AG04449 (cell line): Measurements from ENCODE around the gene PPP1R12A.

Experiments used
- CTCF ChIA-PET: fragments of 350-600 bp; formaldehyde crosslinking; extraction: SDS; loops from one replicate; lab custom pipeline; 2021; ENCODE audit warnings: antibody characterized with exemption; lab: Yijun Ruan, JAX
- POLR2A ChIA-PET: fragments of 400-600, 350-600 bp; formaldehyde crosslinking; extraction: SDS; loops from one replicate; lab custom pipeline; 2020; ENCODE audit warnings: antibody characterized with exemption, inconsistent platforms; lab: Yijun Ruan, JAX
- DNase-seq: peaks from one replicate; pipeline ENCODE4 v3.0.0-alpha.2; 2010; ENCODE audit warnings: low read depth, low spot score
- H3K4me3 ChIP-seq: 2 replicates; pipeline ENCODE4 v1.5.1; 2011; ENCODE audit warnings: low read depth, mild to moderate bottlenecking, control low read depth, low read length
- TF ChIP-seq, protein P1 (sequence below): IDR thresholded peaks from one replicate; pipeline ENCODE4 v1.5.1; 2011; ENCODE audit warnings: mild to moderate bottlenecking, moderate library complexity, low read length, control low read depth, inconsistent platforms; ENCODE audit not compliant: insufficient read depth; ENCODE audit errors: missing control alignments

Gene PPP1R12A

DNA sequence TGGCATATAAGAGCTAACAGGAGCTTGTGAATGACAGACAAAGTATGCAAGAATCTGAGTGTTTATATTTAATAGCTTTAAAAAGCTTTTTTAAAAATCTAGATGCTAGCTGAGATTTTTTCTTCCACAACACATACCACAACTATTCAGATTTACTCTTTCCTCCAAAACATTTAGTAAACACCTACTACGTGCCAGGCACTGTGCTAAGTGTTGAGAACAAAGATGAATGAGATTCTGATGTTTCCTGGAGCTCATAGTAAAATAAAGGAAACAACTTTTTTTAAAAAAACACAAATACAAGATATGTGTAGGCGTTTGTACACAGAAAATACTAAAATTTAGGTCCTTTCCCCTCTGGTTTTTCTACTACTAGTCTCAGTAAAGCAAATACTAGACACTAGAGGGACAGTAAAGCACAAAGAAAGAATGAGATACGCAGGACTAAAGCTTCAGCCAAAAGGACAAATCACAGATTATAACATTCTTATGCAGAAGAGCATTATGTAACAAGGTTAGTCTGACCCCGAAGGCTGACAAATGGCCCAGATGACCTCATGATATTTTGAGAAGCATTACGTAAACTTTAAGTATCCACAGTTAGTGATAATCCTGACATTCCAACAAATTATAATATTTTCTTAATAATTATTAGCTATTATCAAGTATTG, 165.6 kb downstream of the PPP1R12A start:
- ChIA-PET POLR2A (no interaction called here), CTCF (interaction anchor here (0.8 to 1.6 kb wide), 2 partner anchors 9 to 21 kb away, joined by 4 to 7 read pairs; no protein-coding TSS in a partner anchor)
- H3K4me3 ChIP-seq, result no peak overlapping the region
- TF ChIP-seq, protein P1, sequence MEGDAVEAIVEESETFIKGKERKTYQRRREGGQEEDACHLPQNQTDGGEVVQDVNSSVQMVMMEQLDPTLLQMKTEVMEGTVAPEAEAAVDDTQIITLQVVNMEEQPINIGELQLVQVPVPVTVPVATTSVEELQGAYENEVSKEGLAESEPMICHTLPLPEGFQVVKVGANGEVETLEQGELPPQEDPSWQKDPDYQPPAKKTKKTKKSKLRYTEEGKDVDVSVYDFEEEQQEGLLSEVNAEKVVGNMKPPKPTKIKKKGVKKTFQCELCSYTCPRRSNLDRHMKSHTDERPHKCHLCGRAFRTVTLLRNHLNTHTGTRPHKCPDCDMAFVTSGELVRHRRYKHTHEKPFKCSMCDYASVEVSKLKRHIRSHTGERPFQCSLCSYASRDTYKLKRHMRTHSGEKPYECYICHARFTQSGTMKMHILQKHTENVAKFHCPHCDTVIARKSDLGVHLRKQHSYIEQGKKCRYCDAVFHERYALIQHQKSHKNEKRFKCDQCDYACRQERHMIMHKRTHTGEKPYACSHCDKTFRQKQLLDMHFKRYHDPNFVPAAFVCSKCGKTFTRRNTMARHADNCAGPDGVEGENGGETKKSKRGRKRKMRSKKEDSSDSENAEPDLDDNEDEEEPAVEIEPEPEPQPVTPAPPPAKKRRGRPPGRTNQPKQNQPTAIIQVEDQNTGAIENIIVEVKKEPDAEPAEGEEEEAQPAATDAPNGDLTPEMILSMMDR, result no peak
- no peak for DNase-seq

DNA sequence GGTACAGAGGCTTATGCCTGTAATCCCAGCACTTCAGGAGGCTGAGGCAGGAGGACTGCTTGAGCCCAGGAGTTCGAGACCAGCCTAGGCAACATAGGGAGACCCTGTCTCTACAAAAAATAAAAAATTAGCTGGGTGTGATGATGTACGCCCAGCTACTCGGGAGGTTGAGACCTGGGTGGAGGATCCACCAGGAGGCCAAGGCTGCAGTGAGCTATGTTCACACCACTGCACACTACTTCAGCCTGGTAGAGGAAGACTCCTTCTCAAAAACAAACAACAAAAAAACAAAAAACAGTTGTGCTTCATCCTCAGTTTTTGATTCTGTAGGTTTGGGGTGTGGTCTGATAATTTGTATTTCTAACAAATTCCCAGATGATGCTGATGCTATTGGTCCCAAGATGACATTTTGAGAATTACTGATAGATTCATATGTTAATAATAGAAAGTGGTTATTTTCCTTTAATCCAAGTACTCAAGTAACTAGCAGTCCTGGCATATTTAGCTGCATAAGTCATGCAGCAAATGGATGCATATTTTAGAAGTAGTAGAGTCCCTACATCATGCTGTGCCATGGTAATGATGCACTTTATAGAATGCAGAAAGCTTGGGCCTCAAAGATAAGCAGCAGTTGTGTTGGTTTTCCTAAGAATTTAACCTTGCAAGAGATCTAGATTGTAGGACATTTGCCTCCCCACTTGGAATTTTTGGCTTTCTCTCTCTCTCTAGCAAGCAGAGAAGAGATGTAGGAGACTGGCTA, 168.0 kb downstream of the PPP1R12A start:
- POLR2A ChIA-PET, result interaction anchor here (0.7 kb wide), 1 partner anchor 501 kb away, joined by 5 read pairs; no protein-coding TSS in a partner anchor
- H3K4me3 ChIP-seq, result no peak overlapping the region
- DNase-seq, result no peak
- CTCF ChIA-PET, result interaction anchor here (1.0 to 1.6 kb wide), 2 partner anchors 421 to 503 kb away, joined by 3 to 4 read pairs; no protein-coding TSS in a partner anchor
- TF ChIP-seq, protein P1, result no peak

DNA sequence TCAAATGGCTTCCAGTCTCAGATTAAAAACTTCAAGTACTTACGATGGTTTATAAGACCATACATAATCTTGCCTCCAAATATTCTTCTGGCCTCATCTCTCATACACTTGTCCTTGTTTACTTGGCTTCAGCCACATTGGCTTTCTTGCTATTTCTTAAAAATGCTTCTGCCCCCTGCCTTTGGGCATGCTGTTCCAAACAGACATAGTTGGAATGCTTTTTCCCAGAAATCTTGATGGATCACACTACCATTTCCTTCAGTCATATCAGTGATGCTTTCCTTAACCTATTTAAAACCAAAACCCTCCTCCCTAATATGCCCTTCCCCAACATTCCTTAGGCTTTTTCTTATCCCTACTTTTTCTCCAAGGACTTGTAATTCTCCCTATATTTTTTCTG, 169.7 kb downstream of the PPP1R12A start:
- TF ChIP-seq, protein P1, result no peak
- H3K4me3 ChIP-seq, result no peak overlapping the region
- ChIA-PET CTCF (interaction anchor here (1.6 to 1.8 kb wide), 2 partner anchors 27 to 504 kb away, joined by 4 to 5 read pairs; no protein-coding TSS in a partner anchor), POLR2A (no interaction called here)
- DNase-seq, result no peak

DNA sequence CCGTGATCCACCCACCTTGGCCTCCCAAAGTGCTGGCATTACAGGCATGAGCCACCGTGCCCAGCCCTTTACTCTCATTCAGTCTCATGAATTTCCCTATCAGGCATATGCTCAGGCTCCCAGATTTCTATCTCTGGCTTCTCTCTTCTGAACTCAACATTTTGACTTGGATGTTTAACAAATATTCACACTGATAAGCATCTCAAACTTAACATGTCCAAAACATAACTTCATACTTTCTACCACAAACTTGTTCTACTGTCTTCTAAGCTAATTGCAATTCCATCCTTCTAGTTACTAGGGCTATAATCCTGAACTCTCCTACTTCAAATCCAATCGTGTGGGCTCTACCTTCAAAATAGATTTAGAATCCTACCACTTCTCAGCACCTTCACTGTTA, 170.3 kb downstream of the PPP1R12A start:
- CTCF ChIA-PET, result interaction anchor here (1.8 kb wide), 1 partner anchor 27 kb away, joined by 5 read pairs; no protein-coding TSS in a partner anchor
- POLR2A ChIA-PET, result no interaction called here
- no peak overlapping the region for H3K4me3 ChIP-seq
- TF ChIP-seq, protein P1, result no peak
- DNase-seq, result no peak

DNA sequence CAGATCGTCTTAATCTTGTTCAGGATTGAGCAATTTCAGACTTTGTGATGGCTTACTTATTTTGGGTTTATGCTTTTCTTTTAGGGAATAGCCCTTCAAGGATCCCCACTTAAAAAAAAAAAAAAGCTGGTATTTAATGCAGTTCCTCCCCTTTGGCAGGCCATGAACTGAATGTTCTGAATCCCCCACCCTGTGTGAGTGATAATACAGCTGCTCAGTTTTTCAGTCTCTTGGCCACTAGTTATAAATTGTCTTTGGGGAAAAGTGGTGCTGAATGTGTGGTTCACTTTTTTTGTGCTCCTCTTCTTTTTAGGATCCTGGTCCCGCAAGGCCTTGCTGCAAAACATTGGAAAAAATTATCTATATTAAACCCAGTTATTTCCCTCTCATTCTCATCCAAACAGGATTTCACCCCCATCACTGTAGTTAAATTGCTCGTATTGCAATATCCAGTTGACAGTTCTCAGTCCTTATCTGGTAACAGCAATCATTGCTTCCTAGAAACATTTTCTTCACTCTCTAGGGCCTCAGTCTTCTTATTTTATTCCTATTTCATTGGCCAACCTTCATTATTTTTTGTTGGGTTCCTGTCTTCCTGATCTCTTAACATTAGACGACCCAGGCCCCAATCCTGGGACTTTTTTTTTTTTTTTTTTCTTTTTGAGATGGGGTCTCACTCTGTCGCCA, 171.0 kb downstream of the PPP1R12A start:
- ChIA-PET POLR2A (no interaction called here), CTCF (interaction anchor here (1.8 kb wide), 1 partner anchor 26 kb away, joined by 5 read pairs; no protein-coding TSS in a partner anchor)
- DNase-seq, result no peak
- no peak overlapping the region for H3K4me3 ChIP-seq
- TF ChIP-seq, protein P1, result no peak
